Epithelial cell of proximal tubule (primary cell): ENCODE results near the gene RALGPS1. TPM values are rescaled to one million over a fixed set of nuclear protein-coding genes. Genes with fewer than 3 reads are reported as not detected.

Experiments used
- DNase-seq: peaks from one replicate; pipeline ENCODE4 v3.0.0-alpha.2; 2011; ENCODE audit warnings: low read depth
- H3K4me3 ChIP-seq: 2 replicates; pipeline ENCODE4 v1.5.1; 2011; ENCODE audit warnings: low read depth, mild to moderate bottlenecking, low read length
- total RNA-seq: library from RNA; depleted of rRNA; stranded (reverse); fragments of >200 nt; gene quantifications from 2 replicates; pipeline ENCODE4 v1.2.3, GENCODE V29; 2015
- TF ChIP-seq, protein P1 (sequence below): conservative IDR thresholded peaks from 2 replicates; pipeline ENCODE4 v1.5.1; 2012; ENCODE audit warnings: low read depth, mild to moderate bottlenecking, low read length

The RALGPS1 gene
- total RNA-seq, 1 donor from 2014 or later: 4.0 TPM

DNA sequence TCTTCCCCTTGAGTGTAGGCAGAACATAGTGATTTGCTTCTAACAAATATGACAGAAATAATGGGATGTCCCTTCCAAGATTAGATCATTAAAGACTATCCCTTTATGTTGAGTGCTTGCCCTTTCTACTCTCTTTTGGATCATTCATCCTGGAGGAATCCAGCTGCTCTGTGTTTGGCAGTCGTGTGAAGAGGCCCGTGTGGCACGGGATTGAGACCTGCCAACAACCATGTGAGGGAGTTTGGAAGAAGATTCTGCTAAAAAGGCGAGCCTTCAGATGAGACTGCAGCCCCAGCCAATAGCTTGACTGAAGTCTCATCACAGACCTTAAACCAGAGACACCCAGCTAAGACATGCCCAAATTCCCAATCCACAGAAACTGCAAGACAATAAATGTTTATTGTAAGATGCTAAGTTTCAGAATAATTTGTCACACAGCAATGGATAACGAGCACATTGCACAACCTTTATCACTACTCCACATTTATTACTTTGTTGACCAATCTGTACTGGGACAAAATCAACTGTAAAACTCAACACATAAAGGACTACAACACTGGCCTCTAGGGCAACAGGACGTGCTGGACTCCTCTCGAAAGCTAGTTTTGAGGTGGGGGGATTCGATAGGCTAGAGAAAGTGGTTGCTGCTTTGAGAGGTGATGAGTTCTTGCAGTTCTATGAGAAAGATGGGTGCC lies 165.0 kb downstream of the RALGPS1 start:
- no peak for DNase-seq
- TF ChIP-seq, protein P1, sequence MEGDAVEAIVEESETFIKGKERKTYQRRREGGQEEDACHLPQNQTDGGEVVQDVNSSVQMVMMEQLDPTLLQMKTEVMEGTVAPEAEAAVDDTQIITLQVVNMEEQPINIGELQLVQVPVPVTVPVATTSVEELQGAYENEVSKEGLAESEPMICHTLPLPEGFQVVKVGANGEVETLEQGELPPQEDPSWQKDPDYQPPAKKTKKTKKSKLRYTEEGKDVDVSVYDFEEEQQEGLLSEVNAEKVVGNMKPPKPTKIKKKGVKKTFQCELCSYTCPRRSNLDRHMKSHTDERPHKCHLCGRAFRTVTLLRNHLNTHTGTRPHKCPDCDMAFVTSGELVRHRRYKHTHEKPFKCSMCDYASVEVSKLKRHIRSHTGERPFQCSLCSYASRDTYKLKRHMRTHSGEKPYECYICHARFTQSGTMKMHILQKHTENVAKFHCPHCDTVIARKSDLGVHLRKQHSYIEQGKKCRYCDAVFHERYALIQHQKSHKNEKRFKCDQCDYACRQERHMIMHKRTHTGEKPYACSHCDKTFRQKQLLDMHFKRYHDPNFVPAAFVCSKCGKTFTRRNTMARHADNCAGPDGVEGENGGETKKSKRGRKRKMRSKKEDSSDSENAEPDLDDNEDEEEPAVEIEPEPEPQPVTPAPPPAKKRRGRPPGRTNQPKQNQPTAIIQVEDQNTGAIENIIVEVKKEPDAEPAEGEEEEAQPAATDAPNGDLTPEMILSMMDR: no peak
- no peak overlapping the region for H3K4me3 ChIP-seq

DNA sequence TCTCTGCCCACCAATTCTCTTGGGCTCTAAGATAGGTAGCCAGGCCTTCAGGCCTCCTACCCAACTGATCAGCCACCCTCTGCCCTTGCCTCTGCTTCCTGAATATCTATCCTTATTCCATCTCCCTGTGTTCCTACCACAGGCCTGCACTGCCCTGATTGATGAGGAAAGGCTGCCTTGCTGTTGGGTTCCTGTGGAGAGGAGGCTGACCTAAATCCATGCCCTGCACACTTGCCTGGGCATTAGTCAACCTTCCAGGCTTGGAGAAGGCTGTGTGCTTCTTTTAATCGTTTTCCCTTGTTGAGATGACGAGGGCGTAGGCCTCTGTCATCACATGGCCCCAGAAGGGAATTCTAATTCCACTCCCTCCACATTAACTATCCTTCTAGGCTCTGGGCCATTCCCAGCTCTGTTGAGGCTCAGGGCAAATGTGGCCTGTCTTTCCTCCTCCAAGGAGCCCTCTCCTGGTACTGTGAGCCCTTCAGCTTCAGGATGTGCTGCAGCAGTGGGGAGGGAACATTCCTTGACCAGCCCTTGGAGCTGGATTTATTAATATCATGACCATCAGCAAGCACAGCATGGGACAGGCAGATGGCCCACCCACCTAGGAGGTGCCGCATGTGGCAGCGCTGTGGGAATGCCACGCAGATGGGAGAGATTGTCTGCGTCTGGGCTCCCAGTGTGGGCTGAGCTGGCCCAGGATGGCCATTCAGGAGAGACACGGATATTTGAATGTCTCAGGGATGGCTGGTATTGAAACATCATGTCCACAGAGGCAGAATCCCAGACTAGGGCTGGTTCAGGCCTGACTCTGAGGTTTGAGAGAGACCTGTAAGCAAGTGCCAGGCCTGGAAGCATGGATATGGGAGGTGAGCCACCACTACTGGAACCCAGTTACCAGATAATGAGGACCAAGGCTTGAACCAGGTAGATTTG lies 166.9 kb downstream of the RALGPS1 start:
- DNase-seq: no peak
- H3K4me3 ChIP-seq: no peak overlapping the region
- TF ChIP-seq, protein P1: no peak

DNA sequence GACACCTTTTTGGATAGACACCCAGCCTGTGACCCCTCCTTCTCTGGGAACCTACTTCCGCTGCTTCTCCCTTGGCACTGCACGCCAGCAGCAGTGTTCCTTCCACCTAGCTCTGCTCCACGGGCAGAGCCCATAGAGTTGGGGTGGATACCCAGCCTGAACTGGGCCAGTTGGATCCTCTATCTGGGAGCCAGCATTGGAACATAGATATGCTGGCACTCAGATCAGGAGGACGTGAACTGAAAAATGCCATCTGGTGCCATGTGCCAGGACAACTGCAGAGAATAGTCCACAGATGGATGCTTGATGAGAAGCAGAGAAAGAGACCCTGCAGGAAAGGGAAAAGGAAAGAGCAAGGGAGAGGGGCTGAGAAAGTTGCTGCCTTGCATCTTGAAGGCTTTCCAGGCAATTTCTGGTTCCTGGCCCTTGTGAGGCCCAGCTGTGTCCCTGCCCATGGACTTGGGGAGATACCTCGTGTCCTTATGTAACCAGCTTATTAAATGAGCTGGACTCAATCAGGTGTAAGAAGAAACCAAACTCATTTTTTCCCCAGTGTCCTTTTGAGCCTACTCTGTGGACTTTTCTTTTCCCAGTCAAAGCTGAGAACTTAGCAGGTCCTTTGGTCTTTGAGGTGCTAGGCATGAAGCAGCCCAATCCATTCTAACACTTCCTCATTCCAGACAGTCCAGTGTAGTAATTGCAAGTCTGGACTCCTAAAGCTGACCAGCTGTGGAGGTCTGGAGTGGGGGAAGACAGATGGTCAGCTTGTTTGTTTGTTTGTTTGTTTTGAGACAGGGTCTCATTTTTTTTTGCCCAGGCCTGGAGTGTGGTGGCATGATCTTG lies 168.8 kb downstream of the RALGPS1 start:
- no peak for DNase-seq
- TF ChIP-seq, protein P1: no peak
- H3K4me3 ChIP-seq: no peak overlapping the region

DNA sequence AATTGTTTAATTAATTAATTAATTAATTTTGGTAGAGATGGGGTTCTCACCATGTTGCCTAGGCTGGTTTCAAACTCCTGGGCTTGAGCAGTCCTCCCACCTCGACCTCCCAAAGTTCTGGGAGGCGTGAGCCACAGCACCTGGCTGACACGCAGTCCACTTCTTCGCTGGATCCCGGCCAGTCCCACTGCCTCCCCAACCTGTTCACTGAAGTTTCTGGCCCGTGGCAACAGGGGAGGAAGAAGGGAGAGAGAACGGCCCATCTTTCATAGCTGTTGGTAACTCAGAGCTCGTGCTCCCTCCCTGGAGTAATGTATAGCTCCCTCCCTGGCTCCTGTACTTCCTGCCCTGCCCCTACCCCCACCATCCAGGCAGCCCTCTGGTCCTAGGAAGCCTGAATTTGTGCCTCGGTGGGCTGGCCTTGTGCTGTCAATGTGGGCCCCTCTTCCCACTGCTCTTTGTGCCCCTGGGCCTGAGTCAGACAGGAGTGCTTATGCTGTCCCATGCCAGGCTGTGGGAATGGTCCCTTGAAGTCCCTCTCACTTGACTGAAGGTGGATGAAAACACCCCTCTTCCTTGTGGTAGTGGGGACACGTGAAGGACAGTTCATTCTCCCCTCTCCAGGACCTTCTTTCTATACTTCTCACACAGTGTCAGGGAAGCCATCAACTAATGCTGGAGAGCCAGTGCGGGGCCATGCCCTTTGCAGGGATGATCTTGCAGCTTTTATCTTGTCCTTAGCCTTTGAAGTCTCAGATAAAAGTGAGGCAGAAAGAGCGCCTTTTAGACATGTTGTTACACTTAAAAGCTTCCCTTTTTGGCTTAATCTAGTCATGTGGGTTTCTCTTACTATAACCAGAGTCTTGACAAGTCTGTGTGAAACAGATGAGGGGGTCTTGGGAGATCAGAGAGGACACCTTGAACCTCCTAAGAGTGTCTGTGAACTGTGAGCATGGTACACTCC lies 169.8 kb downstream of the RALGPS1 start:
- TF ChIP-seq, protein P1: no peak
- no peak overlapping the region for H3K4me3 ChIP-seq

DNA sequence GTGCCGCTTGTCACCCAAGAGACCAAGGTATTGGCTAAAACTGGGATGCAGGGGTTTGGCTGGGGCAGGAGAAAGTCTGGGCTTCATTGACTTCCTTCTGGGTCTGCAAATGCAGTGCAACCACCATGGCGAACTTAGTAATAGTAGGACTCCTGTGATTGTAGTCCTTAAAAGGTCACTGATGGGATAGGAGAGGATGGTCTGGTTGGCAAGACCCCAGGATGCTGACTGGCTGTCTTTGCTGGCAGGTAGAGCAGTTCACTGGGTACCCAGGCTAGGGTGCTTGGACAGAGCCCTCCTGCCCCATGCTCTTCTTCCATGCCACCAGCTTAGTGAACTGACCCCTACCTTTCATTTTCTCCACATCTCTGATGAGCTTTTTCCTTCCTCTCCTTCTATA lies 170.6 kb downstream of the RALGPS1 start:
- TF ChIP-seq, protein P1: no peak
- no peak for DNase-seq
- H3K4me3 ChIP-seq: no peak overlapping the region

More for the DNA sequence above, 169.8 kb downstream of the RALGPS1 start:
- no peak for DNase-seq

DNA sequence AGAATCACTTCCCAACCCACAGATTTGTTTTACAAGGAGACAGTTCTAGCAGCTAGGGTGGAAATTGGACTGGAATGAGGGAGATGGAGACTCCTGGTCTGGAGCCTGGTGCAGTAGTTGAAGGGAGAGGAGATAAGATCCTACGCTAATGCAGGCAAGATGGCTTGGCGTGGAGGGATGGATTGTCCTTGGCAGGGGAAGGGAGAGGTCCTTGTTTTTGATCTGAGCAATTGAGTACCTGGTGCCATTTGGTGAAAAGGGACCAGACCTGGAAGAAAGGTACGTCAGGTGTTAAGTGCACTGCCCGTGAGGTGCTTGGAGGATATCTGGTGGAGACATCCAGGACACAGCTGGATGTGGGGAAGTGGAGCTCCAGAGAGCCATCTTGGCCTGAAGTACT lies 172.2 kb downstream of the RALGPS1 start:
- TF ChIP-seq, protein P1: no peak

More for the DNA sequence above, 172.2 kb downstream of the RALGPS1 start:
- DNase-seq: no peak
- no peak overlapping the region for H3K4me3 ChIP-seq
